GM12865 (cell line): ENCODE results near the gene NPC1L1.
"Not testable (repeated sequence)": the region's sequence is repeated elsewhere in the genome, so short reads cannot be mapped to it uniquely, and the experiment has no call there.

Experiments used
- DNase-seq: peaks from one replicate; pipeline ENCODE4 v3.0.0; 2010; ENCODE audit warnings: low read depth
- H3K4me3 ChIP-seq: 2 replicates; pipeline ENCODE4 v1.5.1; 2011; ENCODE audit warnings: mild to moderate bottlenecking, low read depth, low read length, control low read depth
- CTCF ChIP-seq: IDR thresholded peaks from 2 replicates; pipeline ENCODE4 v1.5.1; 2011; ENCODE audit warnings: low read length, control low read depth, low read depth, inconsistent platforms; ENCODE audit not compliant: insufficient read depth; ENCODE audit errors: missing control alignments

NPC1L1 gene

GRCh38 chr7:44515590-44516268 is 25.4 kb downstream of the NPC1L1 start:
- no peak overlapping the region for H3K4me3 ChIP-seq
- no peak for TF ChIP-seq CTCF
- no peak for DNase-seq

DNA sequence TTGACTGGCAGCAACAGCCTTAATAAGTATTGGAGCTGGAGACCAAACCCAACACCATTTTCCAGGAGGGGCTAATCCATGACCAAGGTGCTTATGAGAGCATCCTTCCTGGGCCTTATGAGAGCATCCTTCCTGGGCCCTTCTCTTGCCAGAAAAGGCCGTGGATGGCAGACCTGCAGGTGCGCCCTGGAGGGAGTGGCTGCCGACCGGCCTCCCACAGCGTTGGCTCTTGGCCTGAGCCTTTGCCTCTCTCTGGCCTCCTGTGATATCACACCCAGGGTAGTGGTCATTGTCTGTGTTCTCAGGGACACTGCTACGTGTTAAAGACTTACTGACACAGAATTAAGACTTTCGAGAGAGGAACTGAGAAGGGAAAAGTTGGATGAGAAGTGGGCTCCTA is 28.4 kb downstream of the NPC1L1 start:
- no peak overlapping the region for H3K4me3 ChIP-seq
- no peak for DNase-seq
- TF ChIP-seq CTCF = no peak

GRCh38 chr7:44511863-44512468 is 29.2 kb downstream of the NPC1L1 start:
- no peak for TF ChIP-seq CTCF
- DNase-seq = no peak
- H3K4me3 ChIP-seq = no peak overlapping the region

DNA sequence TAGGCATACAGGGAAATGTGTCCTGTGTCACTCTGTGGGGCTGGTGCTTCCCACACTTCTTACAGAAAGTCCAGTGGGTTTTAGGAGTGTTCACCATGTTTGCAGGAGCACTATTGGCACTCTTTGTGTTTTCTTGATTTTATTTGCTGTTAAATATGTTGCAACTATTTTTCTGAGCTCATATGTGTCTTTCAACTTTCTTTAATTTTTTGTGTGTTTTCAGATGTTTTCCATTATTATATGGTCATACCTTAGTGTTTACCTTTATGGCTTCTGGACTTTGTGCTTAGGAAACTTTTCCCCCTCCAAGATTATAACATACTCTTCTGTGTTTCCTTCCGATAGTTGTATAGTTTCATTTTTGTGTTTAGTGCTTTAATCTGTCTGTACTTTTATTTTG is 29.9 kb downstream of the NPC1L1 start:
- no peak for DNase-seq
- H3K4me3 ChIP-seq = no peak overlapping the region

GRCh38 chr7:44508328-44509030 is 32.7 kb downstream of the NPC1L1 start:
- TF ChIP-seq CTCF = no peak
- no peak for DNase-seq

More for the DNA sequence above, 29.9 kb downstream of the NPC1L1 start:
- no peak for TF ChIP-seq CTCF

DNA sequence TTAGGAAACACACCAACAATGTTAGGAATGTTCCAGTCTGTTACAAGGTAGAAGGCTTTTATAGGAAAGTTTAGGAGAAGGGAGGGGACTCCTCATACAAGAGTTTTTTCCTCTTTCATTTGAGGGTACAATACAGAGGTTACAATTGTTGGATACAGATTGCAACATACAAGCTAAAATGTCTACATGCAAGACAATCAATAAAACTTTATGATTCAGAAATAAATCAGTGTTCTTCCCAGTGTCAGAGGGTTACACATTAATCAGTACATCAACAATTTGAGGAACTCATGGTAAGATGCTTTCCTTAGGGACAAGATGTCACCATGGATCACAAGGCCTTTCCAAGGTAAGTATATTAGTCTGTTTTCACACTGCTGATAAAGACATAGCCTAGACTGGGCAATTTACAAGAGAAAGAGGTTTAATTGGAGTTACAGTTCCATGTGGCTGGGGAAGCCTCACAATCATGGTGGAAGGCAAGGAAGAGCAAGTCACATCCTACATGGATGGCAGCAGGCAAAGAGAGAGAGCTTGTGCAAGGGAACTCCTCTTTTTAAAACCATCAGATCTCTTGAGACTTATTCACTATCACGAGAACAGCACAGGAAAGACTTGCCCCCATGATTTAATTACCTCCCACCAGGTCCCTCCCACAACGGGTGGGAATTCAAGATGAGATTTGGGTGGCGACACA is 34.4 kb downstream of the NPC1L1 start:
- not testable (repeated sequence) for DNase-seq, H3K4me3 ChIP-seq

More at GRCh38 chr7:44508328-44509030, 32.7 kb downstream of the NPC1L1 start:
- no peak overlapping the region for H3K4me3 ChIP-seq

GRCh38 chr7:44505595-44505994 is 35.5 kb downstream of the NPC1L1 start:
- peak; percentile 38 for DNase-seq
- no peak for TF ChIP-seq CTCF

More at GRCh38 chr7:44505595-44505994, 35.5 kb downstream of the NPC1L1 start:
- no peak overlapping the region for H3K4me3 ChIP-seq
